ENCODE results near the gene FCHSD2.

DNA sequence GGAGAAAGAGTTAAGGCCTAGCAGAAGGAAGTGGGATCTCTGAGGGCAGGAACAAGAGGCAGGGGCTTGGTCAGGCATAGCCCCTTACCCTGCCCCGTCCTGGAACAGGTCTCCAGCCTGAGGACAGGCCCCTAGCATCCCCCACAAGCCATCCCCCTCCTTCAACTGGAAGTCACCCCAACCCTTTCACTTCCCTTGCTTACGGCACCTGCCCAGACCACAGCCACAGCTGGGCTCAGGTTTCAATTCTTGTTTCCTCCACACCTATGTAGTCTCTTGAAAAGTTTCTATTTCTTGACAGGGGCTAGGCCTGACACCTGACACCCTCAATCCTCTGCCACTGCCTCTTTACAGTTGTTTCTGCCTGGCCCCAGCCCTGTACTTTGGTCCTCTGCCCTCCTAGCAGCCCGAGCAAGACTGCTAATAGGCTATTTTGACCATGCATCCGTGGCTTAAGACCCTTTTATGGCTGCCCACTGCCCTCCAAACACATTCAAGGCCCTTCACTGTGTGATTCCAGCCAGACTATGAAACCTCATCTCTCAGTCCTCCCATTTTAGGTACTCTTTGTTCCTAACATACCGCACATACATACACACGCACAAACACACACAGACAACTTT lies 10.9 kb upstream of the FCHSD2 start:
- TF ChIP-seq POLR2AphosphoS5 (IDR thresholded peaks at IDR 0.05; ENCODE audit: low read depth, low read length) (no peak), TAF1 (IDR thresholded peaks at IDR 0.05; ENCODE audit: borderline replicate concordance, insufficient read depth, low read length) (no peak)

Data from PFSK-1 (cell line).